Stimulated activated CD4-positive, alpha-beta T cell treated with anti-CD3 and anti-CD28 coated beads, Interleukin-4, amount 100 ng/mL, for 24 hours (primary cell): ENCODE results near the gene HNRNPAB.
"Not testable (repeated sequence)": the region's sequence is repeated elsewhere in the genome, so short reads cannot be mapped to it uniquely, and the experiment has no call there.

Experiments
- DNase-seq: peaks from one replicate; pipeline ENCODE4 v3.0.0-alpha.2; 2020

Gene HNRNPAB

DNA sequence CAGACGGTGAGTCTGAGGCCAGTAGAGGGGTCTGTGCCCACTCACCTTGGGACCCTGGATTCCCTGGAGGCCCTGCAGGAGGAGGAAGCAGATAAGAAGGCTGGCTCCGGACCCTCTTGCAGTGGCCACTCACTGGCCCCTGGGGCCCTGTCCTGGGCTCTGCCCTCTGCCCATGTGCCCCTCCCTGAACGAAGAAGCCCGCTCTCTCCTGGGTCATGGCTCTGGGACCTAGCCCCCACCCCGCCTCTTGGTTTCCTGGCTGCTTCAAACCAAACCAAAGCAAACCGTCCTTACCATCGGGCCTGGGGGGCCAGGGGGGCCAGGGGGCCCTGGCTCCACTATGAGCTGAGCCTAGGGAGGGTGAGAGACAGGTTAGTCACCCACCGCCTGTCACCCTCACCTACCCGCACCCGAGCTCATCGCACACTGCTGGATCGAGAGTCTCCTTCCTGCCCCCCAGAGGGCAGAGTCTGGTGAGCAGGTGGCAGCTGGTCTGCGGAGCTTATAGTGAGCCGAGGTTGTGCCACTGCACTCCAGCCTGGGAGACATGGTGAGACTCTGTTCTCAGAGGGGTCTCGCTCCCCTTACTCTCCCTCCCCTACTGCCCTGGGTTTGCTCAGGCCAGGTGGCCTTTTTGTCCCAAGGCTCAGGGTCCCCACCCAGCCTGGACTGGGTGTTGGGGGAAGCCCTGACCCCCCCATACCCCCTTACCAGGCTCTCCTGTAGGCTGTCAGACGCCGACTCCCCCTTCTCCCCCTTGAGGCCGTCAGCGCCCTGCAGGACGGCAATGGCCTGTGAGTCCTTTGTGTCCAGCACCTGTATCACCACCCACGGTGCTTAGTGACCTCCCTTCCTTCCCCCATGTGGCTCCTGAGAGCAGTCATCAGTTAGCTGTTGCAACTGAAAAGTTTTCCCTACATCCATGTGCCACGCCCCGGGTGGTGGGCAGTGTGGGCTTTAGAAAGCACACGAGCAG is 43.4 kb downstream of the HNRNPAB start:
- DNase-seq: no peak

DNA sequence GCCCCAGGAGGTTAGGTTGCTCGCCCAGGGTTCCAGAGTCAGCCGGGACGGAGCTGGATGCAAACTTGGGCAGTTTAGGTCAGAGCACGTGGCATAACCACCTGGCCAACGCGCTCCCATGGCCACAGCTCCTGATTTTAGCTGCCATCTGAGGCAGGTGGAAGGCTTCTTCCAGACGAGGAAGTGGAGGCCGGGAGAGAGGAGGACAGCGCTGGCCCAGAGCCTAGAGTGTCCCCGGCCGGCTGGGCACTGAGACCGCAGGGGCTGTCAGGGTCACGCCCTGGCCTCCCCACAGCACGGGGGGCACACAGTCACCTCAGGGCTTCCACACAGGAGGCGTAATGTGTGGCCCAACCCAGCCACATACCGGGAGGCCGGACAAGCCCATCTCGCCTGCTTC is 44.4 kb downstream of the HNRNPAB start:
- no peak for DNase-seq

DNA sequence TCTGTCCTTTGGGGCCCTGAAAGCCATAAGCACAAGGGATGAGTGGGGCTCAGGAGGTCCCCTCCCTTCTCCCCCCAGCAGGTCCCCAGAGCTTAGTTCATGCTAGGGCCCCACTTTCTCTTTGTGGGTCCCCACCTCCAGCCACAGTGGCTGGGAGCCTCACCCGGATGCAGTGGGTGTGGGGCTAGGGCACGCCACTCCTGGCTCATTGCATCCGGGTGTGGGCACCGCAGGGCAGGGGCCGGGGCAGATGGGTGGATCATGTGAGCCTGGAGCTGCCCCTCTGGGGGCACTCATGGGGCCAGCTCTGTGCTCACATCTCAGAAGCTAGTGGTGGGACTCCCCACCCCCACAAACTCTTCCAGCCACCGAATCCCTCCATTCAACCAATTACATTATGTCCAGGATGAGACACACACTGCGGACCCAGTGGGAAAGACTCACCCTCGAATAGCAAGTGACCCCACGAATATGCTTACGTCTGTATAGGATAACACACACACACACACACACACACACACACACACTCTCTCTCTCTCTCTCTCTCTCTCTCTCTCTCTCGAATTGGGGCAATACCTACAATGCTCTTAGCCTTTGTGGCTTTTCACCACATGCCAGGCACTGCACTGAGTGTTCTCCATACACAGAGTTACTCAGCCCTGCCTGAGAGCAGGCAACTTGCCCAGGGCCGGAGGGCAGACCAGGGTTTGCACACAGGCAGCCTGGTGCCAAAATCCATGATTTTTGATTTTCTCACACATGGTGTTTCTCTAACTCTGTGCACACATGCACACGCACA is 45.1 kb downstream of the HNRNPAB start:
- peak; percentile 16 for DNase-seq

DNA sequence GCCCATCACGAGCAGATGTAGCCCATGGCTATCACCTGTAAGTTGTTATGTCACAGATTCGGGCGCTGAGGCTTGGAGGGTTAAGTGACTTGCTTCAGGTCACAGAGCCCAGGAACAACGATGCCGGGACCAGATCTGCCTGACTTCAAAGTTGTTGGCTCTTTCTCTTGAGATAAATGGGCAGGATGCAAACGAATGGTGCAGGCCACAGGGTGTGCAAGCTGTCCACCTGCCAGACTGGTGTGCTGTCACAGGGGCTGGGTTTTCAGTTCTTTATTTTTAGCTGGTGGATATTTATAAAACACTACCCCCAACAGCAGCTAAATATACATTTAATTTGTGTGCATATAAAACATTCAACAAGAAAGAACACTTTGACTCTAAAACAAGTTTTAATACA is 45.9 kb downstream of the HNRNPAB start:
- no peak for DNase-seq

DNA sequence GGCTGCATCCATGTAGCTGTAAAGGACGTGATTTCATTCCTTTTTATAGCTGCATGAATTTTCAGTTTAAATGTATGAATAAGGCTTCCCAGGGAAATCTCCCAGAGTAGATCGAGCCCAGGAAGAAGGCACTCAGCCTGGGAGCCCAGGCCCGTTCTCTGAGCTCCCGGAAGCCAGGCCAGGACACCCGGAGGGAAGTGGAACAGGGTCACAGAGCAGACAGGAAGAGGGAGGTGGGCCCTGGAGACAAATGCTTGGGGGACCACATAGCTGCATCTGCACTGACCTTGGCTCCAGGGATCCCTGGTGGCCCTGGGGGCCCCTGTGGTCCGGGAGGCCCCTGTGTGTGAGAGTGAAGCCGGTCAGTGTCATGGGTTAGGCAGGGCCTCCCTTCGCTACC is 47.9 kb downstream of the HNRNPAB start:
- no peak for DNase-seq

DNA sequence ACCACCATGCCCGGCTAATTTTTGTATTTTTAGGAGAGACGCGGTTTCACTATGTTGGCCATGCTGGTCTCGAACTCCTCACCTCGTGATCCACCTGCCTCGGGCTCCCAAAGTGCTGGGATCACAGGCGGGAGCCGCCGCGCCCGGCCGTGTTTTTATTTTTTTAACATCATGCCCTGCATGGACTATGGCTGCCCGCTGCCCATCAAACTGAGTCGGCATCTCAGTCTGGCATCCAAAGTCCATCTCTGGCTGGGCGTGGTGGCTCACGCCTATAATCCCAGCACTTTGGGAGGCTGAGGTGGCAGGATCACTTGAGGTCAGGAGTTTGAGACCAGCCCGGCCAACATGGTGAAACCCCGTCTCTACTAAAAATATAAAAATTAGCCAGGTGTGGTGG is 49.3 kb downstream of the HNRNPAB start:
- not testable (repeated sequence) for DNase-seq

DNA sequence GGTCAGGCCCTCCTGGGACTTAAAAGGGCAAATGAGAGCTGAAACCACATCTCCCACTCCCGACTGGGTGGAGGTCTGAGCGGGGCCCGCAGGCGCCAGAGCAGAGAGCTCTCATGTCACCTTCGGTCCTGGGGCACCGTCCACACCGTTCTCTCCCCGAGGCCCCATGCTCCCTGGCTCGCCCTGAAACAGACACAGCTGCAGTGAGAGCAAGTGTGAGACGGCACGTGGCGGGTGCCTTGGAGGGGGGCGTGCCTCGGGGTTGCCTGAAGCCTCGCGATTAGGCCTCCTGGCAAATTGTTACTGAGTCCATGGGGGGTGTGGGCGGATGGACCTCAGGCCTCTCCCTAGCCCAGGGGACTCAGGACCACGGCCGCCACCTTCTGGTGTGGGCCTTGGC is 52.4 kb downstream of the HNRNPAB start:
- no peak for DNase-seq

DNA sequence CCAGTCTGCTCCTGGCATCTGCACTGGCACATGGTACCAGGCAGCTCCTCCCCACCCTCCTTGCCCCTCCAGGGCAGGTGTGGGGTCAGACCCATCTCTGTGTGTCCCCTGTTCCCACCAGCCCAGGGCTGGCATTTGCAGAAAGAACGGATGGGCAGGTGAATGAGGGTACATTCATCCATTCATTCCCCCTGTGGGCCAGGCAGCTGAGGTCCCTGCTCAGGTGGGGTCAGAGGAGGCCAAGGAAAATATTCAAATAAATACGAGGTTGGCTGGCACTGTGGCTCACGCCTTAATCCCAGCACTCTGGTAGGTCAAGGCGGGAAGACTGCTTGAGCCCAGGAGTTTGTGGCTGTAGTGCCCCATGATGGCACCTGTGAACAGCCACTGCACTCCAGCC is 53.3 kb downstream of the HNRNPAB start:
- DNase-seq: no peak

DNA sequence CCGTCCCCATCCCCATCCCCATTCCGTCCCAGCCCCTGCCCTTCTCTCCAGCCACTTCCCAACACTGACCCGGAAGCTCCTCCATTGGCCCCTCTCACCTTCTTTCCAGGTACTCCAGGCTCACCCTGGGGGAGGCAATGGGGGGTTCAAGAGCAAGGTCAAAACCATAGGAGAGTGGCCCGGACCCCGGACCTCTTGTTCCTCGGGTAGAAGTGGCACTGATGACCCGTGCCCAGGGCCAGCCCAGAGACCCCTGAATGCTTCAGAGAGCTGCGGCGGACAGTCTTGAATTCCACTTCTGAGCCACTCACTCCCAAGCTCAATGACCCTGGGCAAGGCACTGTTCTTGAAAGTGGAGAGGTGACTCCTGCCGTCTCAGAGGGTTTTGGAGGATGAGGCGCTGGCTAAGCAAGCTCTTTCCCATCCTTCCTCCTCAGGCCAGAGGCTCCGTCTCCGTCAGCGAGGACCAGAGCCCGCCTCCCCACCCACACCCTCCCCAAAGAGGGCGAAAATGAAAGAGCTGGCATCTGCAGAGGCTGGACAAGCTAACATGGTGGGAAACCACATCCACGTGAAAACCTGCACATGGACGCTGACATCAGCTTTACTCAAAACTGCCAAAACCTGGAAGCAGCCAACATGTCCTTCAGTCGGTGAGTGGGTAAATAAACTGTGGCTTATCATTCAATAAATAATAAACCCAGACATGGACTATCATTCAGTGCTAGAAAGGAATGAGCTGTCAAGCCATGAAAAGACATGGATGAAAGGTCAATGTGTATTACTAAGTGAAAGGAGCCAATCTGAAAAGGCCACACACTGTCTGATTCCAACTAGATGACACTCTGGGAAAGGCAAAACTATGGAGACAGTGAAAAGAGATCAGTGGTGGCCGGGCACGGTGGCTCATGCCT is 55.5 kb downstream of the HNRNPAB start:
- no peak for DNase-seq
